Omental fat pad (tissue), 4 donors: ENCODE measurements around the gene ANKRD28. TPM values are rescaled to one million over a fixed set of nuclear protein-coding genes. Genes with fewer than 3 reads are reported as not detected.
"Not testable (repeated sequence)": the region's sequence is repeated elsewhere in the genome, so short reads cannot be mapped to it uniquely, and the experiment has no call there.

Source experiments
- ATAC-seq: fragments of 150-250 bp; one replicate; pipeline ENCODE4 v1.9.1; 2016; ENCODE audit warnings: mild to moderate bottlenecking, moderate library complexity; ENCODE audit not compliant: low FRiP score
- DNase-seq: peaks from one replicate; pipeline ENCODE4 v3.0.0-alpha.2; 2019; ENCODE audit warnings: low spot score
- total RNA-seq, 4 donors: library from RNA; depleted of rRNA; stranded (reverse); fragments of >200 nt; gene quantifications; one replicate each; pipeline ENCODE4 v1.1.0, GENCODE V29; 2016
- TF ChIP-seq, protein P1 (sequence below), 3 donors: fragments of 450-650 bp; IDR thresholded peaks; one replicate each; pipeline ENCODE4 v1.5.1; 2016 to 2017; ENCODE audit warnings: antibody characterized with exemption in 3 of 3, mild to moderate bottlenecking in 3 of 3, moderate library complexity in 2 of 3

ANKRD28 gene
- total RNA-seq, 4 donors from 2014 or later = 47.6 to 197 (median 59.5) TPM

DNA sequence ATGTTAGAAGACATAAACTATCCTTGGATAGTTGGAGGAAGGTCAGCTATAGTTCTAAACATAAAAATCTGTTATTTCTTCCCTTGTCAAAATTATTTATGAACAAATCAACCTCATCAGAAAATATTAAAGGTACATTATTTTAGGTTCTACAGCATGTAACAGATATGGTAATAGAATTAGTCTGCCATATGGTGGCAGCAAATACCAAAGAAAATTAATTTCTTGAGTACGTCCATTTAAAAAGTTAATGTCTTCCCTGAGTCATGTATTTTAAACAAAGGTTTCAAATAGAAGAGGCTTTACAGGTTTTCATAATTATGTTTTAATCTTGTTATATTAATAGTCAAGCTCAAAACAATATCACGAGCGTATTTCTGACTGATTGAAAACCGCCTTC, 17.9 kb upstream of the ANKRD28 start:
- no peak for DNase-seq
- TF ChIP-seq, protein P1, sequence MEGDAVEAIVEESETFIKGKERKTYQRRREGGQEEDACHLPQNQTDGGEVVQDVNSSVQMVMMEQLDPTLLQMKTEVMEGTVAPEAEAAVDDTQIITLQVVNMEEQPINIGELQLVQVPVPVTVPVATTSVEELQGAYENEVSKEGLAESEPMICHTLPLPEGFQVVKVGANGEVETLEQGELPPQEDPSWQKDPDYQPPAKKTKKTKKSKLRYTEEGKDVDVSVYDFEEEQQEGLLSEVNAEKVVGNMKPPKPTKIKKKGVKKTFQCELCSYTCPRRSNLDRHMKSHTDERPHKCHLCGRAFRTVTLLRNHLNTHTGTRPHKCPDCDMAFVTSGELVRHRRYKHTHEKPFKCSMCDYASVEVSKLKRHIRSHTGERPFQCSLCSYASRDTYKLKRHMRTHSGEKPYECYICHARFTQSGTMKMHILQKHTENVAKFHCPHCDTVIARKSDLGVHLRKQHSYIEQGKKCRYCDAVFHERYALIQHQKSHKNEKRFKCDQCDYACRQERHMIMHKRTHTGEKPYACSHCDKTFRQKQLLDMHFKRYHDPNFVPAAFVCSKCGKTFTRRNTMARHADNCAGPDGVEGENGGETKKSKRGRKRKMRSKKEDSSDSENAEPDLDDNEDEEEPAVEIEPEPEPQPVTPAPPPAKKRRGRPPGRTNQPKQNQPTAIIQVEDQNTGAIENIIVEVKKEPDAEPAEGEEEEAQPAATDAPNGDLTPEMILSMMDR (IDR thresholded peaks at IDR 0.05) = no peak
- peak; percentile 42 for ATAC-seq

DNA sequence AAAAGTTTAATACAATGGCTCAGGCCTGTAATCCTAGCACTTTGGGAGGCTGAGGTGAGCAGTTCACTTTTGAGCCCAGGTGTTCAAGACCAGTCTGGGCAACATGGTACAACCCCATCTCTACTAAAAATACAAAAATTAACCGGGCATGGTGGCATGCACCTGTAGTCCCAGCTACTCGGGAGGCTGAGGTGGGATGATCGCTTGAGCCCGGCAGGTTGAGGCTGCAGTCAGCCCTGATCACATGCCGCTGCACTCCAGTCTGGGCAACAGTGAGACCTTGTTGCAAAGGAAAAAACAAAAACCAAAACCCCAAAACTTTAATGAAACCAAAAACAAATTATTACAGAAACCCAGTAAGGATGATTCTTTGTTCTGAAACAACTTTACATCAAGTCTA, 15.3 kb upstream of the ANKRD28 start:
- DNase-seq, ATAC-seq: not testable (repeated sequence)

DNA sequence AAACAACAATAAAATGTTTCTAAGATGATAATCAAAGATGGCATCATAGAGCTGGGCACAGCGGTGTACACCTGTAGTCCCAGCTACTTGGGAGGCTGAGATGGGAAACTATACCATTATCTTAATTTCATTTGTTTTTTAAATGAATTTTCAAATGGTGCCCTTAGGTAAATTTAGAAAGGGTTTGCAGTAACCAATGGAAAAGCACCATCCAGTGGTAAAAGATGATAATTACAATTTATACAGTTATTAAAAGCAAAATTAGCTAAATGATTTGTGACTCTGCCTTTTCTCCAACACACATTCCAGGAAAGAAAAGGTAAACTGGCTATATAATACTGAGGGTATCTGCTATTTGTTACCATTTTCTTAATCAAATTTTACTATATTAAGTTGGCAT, 14.4 kb upstream of the ANKRD28 start:
- TF ChIP-seq, protein P1 (IDR thresholded peaks at IDR 0.05) = peak in 1 of 3 donors; percentile 13
- no peak for ATAC-seq

DNA sequence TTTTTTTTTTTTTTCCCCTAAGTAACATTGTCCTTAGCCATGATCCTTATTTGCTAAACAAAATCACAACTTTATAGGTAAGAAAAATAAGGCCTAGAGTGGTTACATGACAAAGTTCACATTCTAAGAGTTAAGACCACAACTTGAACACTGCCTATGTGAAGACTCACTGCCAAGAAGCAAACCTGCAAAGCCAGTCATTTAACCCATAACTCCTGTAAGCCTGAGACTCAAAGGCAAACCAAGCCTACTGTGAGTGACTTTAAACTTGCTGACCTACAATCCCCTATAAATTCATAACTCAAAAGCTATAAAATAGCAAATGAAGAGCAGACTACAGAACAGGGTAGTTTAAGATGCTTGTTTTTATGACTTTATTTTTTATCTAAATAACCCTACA, 12.9 kb upstream of the ANKRD28 start:
- TF ChIP-seq, protein P1 (IDR thresholded peaks at IDR 0.05) = no peak
- ATAC-seq = no peak
- DNase-seq = no peak

More for the DNA sequence above, 14.4 kb upstream of the ANKRD28 start:
- no peak for DNase-seq

DNA sequence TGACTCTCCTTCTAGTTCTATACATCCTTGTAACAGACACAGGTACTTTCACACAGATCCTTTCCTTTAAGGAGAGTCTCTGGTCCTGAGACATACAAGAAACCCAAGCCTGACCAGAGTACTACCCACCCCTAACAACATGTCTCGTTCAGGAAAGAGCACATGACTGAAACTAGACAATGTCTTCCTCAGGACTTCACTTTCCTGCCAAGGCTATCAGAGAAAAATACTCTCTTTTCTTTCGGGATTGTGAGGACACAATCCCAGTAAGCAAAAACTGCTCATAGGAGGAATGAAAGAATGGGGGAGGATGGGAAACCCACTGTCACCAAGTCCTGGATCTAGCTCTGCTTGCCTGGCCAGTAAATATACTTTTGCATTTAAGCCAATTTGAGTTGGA, 11.5 kb upstream of the ANKRD28 start:
- DNase-seq = no peak
- TF ChIP-seq, protein P1 (IDR thresholded peaks at IDR 0.05) = no peak

DNA sequence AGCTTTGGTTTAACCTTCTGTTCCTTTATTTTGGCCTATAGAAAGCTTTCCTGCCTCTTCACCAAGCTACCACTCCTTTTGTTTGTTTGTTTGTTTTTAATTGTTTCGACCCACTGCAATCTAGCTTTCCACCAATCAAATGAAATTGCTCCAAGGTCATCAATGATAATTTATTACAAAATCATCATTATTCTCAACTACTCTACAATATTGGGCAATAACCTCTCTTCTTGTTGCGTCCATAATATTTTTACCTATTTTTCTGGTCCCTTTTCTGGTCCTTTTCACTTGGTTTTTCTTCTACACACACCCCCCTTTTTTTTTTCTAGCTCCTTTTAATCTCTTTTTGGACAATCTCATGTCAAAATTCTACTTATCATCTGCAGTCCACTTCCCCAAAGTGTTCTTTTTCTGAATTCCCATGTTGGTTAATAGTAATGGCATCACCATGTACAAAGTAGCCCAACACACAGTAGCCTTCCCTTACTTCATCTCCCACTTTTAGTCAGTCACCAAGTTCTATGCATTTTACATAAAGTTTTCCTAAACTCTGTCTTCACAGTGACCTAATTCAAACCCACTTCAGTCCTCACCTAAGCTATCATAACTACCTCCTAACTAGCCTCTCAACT, 11.0 kb upstream of the ANKRD28 start:
- TF ChIP-seq, protein P1 (IDR thresholded peaks at IDR 0.05) = no peak
- no peak for DNase-seq
- ATAC-seq = no peak

More for the DNA sequence above, 11.5 kb upstream of the ANKRD28 start:
- ATAC-seq = no peak

DNA sequence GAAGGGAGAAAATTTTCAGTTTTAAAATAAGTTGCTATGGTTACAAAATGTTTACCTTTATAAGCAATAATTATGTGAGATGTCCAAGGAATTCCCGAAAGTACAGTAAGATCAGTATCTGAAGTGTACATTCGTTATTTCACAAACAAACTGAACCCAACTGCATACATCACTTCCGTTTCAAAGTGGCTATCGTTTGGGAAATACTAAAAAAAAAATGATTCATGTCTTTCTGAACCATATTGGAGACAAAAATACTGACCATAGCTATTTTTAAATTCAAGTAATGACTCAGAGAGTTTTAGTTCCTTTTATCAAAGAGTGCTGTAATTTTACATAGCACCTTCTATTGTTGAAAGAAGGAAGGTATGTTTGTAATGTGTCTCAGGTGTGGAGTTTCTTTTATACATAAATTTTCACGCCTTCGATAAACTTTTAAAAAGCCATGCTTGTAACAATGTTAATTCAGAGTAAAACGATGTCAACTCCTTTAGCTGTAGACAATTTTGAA, 8.0 kb upstream of the ANKRD28 start:
- TF ChIP-seq, protein P1 (IDR thresholded peaks at IDR 0.05) = no peak
- ATAC-seq (peak; percentile 71), DNase-seq (no peak)
